GM12873 (cell line): ENCODE data around the gene RTP5.

ENCODE experiments used
- TF ChIP-seq, protein P1 (sequence below): IDR thresholded peaks from 2 replicates; pipeline ENCODE4 v1.5.1; 2012; ENCODE audit warnings: low read depth, mild to moderate bottlenecking, moderate library complexity, low read length, control low read depth; ENCODE audit not compliant: insufficient read depth; ENCODE audit errors: missing control alignments

RTP5 gene

DNA sequence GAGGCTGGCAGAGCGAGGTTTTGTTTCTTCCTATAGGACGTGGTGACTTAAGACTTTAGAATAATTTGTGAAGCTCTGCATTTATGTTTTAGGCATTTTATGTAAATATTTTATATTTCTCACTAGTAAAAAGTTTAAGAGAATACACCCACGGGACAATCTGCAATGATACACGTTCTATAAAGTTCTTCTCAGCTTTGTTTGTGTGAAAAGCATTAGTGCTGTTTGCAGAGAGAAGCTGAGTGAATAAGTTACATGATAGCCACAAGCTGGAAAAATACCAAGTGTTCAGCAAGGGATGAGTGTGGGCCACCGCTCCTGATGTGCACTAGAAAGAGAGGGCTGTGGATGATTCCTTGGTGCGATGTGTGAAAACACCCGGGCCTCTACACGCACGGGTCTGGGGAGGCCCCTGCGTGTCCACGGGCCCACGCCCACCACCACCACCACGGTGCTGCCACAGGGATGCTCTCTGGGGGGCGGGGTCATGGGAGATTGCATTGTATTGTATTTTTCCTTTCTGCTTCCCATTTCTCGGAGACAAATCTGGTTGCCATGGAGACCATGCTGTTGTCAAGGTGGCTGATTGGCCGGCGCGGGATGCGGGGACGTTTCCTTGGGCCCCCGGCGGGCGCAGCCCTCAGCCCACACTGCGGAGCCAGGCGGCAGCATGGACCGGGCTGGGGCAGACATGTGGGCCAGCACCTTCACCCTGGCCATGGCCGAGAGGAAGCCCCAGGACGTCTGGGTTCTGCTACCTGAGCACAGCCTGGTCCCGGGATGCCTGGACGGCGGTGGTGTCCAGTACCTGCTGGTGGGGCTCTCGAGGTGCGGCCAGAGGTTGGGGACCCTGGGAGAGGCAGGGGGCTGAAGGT, at the start of gene RTP5:
RTP5 (plus strand) TSS at position 643 of the 875 bp plus-strand sequence; CDS start at position 671, 28 bp downstream.
- TF ChIP-seq, protein P1, sequence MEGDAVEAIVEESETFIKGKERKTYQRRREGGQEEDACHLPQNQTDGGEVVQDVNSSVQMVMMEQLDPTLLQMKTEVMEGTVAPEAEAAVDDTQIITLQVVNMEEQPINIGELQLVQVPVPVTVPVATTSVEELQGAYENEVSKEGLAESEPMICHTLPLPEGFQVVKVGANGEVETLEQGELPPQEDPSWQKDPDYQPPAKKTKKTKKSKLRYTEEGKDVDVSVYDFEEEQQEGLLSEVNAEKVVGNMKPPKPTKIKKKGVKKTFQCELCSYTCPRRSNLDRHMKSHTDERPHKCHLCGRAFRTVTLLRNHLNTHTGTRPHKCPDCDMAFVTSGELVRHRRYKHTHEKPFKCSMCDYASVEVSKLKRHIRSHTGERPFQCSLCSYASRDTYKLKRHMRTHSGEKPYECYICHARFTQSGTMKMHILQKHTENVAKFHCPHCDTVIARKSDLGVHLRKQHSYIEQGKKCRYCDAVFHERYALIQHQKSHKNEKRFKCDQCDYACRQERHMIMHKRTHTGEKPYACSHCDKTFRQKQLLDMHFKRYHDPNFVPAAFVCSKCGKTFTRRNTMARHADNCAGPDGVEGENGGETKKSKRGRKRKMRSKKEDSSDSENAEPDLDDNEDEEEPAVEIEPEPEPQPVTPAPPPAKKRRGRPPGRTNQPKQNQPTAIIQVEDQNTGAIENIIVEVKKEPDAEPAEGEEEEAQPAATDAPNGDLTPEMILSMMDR: no peak

DNA sequence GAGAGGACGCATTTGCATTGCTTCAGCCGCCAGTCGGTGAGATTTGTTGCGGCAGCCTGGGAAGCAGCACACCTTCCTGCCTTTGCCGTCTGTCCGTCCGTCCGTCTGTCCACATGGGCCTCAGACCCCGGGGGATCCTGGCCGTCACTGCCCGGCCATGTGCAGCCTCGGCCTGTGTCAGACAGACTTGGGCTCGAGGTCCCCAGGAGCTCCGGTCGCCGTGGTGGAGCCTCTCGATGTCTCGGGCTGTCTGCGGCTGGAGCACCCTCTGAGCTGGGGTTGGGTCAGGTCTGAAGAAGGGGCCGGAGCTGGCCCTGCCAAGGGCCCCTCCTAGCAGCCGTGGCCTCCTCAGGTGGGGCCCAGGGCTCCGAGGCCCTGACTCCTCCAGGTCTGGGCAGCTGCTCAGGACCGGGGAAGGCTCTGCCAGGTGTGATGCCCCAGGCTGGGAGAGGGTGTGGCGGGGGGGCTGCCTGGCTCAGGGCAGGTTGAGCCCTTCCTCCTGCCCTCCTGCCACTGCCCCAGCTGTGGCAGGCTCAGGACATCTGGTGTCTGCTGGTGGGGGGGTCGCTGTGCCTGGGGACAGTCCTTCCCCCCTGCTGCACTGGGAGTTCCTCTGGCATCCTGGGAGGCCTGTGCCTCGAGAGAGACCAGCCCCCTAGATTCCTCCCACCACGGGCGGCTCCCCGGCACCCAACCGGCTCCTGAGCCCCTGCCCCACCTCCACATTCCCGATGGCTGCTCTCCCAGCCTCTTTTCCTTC, 48.7 kb upstream of the RTP5 start:
- TF ChIP-seq, protein P1: no peak

DNA sequence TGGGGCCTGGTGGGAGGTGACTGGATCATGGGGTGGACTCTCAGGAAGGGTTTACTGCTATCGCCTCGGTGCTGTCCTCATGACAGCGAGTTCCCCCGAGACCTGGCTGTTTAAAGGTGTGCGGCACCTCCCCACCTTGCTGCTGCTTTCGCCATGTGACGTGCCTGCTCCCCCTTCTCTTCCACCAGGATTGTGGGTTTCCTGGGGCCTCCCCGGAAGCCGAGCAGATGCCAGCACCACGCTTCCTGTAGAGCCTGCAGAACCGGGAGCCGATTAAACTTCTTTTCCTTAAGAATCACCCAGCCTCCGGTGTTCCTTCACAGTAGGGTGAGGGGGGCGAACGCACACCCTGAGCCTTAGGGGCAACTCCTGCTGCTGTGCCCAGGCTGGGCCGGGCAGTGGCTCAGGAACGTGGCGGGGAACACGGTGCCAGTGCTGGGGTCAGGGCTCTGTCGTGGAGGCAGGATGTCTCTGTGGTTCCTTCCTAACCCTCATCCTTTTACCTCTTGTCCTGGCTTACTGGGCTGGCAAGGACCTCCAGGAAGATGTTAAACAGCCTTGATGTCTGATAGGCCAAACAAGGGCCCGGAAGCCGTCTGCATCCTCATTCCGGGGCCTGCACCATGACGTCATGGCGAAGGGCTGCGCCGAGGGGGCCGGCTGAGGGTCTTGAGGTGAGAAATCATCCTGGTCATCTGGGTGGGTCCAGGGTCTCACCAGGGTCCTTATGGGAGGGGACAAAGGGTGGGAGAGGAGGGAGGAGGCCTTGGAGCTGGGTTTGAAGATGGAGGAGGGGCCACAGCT, 47.9 kb upstream of the RTP5 start:
- TF ChIP-seq, protein P1: no peak

DNA sequence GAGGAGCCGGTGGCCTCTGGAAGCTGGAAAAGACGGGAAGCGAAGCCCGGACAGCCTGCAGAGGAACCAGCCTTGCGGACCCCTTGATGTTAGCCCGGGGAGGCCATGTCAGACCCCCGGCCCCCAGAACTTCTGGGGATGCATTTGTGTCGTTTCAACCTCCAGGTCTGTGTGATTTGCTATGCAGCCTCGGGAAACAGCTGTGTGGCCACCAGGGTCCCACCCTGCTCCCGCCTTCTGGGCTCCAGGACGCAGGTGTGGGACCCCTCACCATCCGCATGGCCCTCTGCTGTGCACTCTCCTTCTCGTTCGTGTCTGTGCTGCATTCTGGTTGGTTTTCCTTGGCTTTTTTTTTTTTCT, 47.3 kb upstream of the RTP5 start:
- TF ChIP-seq, protein P1: no peak

DNA sequence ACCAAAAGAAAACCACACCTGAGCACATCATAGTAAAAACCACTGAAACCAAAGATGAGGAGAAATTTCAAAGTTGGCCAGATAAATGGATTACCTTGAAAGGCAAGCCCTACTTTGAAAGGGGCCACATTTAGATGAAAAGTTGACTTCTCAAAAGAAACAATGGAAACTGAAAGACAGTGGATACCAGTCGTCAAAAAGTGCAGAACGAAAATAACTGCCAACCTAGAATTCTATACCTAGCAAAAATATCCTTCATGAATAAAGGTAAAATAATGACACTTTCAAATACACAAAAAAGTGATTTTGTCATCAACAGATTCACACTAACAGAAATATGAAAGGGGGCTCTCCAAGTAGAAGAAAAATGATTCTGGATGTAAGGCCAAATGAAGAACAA, 42.1 kb upstream of the RTP5 start:
- TF ChIP-seq, protein P1: no peak

DNA sequence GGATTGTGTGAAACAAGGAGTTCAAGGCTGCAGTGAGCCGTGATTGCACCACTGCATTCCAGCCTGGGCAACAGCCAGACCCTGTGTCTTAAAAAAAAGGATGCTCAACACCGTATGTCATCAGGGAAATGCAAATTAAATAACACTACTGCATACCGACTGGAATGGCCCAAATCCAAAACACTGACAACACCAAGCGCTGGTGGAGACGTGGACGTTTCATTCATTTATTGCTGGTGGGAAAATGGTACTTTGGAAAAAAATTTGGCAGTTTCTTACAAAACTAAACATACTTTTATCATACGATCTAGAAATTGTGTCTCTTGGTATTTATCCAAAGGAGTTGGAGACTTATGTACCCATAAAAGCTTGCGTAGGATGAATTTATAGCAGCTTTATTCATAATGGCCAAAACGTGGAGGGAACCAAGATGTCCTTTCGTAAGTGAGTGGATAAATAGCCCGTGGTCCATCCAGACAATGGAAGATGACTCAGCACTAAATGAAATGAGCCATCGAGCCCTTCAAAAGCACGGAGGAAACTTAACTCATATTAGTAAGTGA, 36.3 kb upstream of the RTP5 start:
- TF ChIP-seq, protein P1: no peak
